ENCODE measurements around the gene RHOXF2. TPM values are rescaled to one million over a fixed set of nuclear protein-coding genes. Genes with fewer than 3 reads are reported as not detected.

RHOXF2 gene, protein sequence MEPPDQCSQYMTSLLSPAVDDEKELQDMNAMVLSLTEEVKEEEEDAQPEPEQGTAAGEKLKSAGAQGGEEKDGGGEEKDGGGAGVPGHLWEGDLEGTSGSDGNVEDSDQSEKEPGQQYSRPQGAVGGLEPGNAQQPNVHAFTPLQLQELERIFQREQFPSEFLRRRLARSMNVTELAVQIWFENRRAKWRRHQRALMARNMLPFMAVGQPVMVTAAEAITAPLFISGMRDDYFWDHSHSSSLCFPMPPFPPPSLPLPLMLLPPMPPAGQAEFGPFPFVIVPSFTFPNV
- not detected in 2 replicates for total RNA-seq (2014; rRNA removed; shearing (Covaris generic))

DNA sequence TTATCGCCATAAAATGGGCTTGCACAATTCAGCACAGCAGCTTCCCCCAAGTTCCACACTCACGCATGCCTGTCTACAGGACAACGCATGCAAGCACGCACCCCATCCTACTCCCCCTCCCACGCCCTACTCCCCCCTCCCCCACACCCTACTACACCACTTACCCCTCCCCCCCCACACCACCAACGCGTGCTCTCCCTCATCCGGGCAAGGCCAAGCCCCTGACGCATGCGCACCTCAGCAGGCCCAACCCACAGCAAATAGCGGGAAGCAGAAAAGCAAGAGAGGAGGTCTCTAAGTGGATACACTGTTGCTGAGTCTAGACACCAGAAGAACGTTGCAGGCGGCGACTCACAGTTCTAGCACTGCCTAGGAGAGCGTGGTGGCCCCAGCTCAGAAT, at the start of gene RHOXF2:
Gene RHOXF2, plus strand, starts transcription at position 301 of the 400 bp plus-strand sequence. CDS start 138 bp downstream, outside the sequence.

GRCh38 chrX:120115438-120115963, 42.9 kb upstream of the RHOXF2 start, which contains the start of gene RHOXF1:
Gene RHOXF1, minus strand, starts transcription at chrX:120115913. Its CDS starts 51 bp downstream, at chrX:120115862.

Other genes starting within 250 kb of the RHOXF2 start
- 6.6 and 6.8 TPM in 2 replicates for gene NKAP, start 214.9 kb upstream of the RHOXF2 start, total RNA-seq (2014; rRNA removed; shearing (Covaris generic))
- gene RHOXF2B, start 80.9 kb upstream of the RHOXF2 start, total RNA-seq (2014; rRNA removed; shearing (Covaris generic)) = not detected in 2 replicates
- gene RHOXF1, start 42.7 kb upstream of the RHOXF2 start, total RNA-seq (2014; rRNA removed; shearing (Covaris generic)) = not detected in 2 replicates
- gene ZBTB33, start 92.2 kb downstream of the RHOXF2 start, total RNA-seq (2014; rRNA removed; shearing (Covaris generic)) = 6.1 and 7.1 TPM in 2 replicates
- gene TMEM255A, start 152.8 kb downstream of the RHOXF2 start, total RNA-seq (2014; rRNA removed; shearing (Covaris generic)) = 0.45 and 0.69 TPM in 2 replicates
- not detected in 2 replicates for gene ATP1B4, start 203.5 kb downstream of the RHOXF2 start, total RNA-seq (2014; rRNA removed; shearing (Covaris generic))

All from A375 (cell line).